Embryonic facial prominence (tissue), 1 donor: Measurements from ENCODE around the gene GPR142.

Experiments used
- DNase-seq: peaks from one replicate; pipeline ENCODE4 v3.0.0-alpha.2; 2016; ENCODE audit errors: extremely low spot score

Gene GPR142

GRCh38 chr17:74369665-74370490 lies 2.6 kb downstream of the GPR142 start:
- DNase-seq = no peak

- no peak for DNase-seq
These were observed 4.4 kb downstream of the GPR142 start for GRCh38 chr17:74371653-74372147.

GRCh38 chr17:74372426-74372825 lies 5.1 kb downstream of the GPR142 start:
- no peak for DNase-seq

DNA sequence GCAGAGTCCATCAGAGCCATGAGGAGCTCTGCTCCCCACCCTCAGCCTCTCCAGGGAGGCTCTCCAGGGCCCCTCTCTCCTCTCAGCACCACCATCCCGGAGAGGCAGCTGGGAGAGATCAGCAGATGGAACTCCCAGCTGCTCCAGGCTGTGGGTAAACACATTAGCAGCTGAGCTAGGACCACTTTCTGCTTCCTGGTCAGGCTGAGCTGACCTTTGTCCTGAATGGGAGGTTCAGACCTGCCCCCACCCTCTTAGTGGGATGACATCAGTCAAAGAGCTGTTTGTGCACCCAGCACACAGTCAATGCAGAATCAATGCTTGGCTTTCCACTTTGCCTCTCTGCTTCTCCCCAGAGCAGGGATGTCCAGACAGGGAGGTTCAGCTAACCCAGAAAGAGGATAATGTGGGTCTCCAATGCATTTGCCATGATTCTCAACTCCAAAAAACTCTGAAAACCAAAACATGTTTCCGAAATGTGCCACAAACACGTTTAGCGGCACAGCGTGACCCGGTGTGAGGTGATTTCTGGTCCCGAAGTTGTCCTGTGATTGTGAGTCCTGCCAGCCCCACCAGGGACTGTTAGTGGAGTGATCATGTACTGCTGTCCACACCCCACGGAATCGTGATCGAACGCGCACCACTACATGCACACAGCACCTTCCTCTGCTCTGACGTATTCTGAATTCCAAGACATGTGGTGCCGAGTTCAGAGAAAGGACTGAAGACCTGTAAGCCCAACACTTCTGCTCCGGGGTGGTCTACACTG lies 6.7 kb downstream of the GPR142 start:
- DNase-seq = no peak

GRCh38 chr17:74374858-74375257 lies 7.6 kb downstream of the GPR142 start:
- DNase-seq = no peak

DNA sequence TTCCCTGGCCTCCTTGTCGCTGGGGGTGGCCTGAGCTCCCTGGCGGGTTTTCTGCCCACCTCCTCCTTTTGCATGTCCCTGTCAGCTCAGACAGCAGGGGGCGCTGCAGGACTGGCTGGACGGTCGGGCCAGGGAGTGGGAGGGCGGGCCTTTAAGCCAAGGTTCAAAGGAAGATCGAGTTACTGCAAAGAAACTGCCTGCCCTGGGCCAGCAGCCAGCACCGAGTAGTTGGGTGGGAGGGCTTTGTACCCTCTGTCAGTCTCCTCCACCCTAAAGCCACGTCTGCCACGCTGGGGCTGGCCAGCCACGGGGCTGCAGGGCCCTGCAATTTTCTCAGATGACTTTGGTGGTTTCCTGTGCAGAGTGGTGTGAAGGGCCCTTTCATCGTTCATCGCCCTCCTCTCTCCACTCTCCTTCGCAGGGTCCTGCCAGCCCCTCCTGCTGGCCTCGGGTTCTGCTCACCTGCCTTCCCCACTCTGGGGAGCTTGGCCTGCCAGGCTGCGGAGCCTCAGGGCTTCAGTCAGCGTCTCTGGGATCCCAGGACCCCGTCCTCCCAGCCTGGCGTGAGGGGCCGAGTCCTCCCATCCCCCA lies 12.3 kb downstream of the GPR142 start:
- DNase-seq = peak; percentile 78

DNA sequence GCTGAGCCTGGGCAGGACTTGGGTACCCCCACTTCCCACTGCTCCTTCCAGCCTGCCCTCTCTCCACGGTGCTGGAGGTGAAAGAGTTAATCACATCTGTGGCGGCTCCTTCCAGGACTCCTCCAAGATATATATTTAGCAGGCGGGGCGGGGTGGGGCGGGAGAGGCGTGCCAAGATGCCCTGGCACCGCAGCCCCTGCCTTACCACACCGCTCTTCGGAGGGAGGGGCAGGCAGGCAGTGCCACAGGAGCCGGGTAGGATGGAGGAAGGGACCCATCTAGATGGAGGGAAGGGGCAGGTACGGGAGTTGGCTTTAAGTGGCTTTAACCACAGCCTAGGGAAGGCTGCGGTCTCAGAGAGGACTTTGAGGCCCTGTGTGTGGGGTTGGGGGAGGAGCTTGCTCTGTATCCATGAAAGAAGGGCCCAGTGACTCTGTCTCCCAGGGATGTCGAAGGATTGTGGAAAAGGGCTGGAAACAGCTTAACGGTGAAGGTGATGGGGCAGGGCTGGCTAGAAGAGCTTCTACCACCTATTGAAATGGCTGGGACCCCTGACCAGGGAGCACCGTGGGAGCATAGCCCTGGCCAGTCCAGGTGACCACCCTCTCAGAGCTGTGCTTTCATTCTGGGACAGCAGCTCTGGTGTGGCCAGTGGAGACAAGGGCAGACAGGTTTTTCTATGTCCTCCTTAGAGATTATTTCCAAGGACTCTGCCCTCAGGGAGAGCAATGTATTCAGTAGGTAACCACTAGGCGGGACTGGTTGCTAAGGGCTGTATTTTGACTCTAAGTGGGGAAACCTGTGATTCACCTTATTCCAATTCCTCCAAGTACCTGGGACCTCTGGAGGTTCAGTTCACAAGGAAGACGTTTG lies 13.0 kb downstream of the GPR142 start:
- peak; percentile 23 for DNase-seq

DNA sequence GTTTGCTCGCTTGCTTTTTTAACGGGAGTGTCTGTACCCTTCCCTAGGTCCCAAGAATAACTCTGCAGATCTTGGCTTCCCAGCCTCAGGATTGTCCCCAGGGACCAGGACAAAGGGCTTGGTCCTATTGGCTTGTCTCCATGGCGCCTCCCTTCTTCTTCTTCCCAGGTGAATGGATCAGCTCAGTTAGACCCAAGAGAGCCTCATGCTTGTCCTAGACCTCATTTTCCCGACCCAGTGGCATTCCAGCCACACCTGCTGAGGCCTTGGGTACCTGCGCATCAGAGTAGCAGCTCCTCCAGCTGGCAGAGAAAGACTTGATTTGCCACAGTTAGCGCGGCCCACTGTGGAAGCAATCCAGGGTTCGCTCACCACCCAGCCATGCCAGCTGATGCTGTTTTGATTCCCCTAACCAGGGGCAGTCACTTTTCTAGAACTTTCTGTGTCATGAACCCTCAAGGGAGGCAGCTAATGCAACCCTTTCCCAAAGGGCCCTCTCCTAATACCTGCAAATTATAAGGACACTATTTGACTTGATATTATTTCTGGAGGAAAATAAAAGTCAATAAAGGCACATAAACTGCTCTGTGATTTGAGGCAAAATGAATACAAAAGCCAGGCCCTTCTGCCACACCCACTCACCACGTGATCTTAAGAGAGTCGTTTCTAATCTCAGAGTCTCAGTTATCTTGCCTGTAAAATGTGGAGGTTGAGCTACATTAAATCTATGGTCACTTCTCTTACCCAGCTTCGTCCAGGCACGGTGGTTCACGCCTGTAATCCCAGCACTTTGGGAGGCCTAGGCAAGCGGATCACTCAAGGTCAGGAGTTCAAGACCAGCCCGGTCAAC lies 13.9 kb downstream of the GPR142 start:
- DNase-seq = no peak

DNA sequence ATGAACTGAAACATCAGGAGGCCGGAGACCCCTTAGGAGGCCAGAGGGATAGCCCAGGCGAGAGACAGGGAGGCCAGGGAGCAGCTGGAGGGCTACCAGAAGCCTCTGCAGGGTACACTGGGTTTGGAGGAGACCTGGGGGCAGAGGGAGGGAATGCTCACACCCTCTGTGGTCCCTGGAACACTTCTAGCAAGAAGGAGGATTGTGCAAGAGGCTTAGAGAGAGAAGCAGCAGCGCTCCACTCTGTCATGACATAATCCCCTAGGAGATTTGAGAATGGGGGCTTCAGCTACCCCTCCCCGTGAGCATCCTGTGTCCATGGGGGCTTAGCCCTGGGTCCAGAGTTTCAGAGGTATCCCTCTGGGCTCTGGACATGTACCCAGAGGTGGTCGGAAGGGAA lies 15.8 kb downstream of the GPR142 start:
- DNase-seq = no peak

DNA sequence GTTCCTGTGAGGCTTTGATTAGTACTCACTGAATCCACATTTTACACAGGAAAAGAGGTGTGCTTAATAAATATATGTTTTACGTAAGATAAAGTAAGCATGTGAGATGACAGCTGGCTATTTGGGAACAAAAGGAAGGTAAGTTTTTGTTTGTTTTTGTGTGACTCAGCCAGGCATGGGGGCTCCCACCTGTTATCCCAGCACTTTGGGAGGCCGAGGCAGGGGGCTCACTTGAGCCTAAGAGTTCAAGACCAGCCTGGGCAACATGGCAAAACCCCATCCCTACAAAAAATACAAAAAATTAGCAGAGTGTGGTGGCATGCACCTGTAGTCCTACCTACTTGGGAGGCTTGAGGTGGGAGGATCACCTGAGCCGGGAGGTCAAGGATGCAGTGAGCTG lies 17.9 kb downstream of the GPR142 start:
- DNase-seq = no peak

DNA sequence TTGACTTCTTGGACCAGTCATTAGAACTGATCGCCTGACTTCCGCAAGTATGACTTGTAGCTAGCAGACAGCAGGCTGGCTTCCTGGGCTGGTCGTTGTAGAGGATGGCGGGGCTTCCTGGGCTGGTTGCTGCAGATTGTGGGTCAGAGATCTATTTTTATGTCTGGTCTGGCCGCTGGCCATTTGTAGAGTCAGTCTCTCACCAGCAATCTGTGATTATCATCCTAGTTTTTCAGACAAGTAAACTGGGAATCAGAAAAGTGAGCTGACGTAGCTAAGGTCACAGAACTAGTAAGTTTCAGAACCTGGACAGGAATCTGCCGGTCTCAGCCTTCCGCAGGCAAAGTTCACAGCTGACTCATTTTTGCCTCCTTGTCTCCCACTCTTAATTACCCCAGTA lies 19.1 kb downstream of the GPR142 start:
- no peak for DNase-seq

GRCh38 chr17:74387365-74388218 lies 20.3 kb downstream of the GPR142 start:
- no peak for DNase-seq

- DNase-seq = no peak
These were observed 21.9 kb downstream of the GPR142 start for GRCh38 chr17:74389084-74389753.

DNA sequence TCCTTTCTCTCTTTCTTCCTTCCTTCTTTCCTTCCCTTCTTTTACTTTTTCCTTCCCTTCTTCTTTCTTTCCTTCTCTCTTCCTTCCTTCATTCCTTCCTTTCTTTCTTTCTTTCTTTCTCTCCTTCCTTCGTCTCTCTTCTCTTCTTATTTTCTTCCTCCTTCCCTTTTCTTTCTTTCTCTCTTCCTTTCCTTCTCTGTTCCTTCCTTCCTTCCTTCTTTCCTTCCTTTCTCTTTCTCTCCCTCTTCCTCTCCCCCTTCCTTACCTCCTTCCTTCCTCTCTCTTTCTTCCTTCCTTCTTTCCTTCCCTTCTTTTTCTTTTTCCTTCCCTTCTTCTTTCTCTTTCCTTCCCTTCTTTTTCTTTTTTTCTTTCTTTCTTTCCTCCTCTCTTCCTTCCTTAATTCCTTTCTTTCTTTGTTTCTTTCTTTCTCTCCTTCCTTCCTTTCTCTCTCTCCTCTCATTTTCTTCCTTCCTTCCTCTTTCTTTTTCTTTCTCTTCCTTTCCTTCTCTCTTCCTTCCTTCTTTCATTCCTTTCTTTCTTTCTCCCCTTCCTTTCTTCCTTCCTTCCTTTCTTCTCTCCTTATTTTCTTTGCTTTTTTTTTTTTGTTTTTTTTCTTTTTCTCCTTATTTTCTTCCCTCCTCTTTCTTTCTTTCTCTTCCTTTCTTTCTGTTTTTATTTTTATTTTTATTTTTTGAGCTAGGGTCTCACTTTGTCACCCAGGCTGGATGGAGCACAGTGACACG lies 22.8 kb downstream of the GPR142 start:
- DNase-seq = no peak

DNA sequence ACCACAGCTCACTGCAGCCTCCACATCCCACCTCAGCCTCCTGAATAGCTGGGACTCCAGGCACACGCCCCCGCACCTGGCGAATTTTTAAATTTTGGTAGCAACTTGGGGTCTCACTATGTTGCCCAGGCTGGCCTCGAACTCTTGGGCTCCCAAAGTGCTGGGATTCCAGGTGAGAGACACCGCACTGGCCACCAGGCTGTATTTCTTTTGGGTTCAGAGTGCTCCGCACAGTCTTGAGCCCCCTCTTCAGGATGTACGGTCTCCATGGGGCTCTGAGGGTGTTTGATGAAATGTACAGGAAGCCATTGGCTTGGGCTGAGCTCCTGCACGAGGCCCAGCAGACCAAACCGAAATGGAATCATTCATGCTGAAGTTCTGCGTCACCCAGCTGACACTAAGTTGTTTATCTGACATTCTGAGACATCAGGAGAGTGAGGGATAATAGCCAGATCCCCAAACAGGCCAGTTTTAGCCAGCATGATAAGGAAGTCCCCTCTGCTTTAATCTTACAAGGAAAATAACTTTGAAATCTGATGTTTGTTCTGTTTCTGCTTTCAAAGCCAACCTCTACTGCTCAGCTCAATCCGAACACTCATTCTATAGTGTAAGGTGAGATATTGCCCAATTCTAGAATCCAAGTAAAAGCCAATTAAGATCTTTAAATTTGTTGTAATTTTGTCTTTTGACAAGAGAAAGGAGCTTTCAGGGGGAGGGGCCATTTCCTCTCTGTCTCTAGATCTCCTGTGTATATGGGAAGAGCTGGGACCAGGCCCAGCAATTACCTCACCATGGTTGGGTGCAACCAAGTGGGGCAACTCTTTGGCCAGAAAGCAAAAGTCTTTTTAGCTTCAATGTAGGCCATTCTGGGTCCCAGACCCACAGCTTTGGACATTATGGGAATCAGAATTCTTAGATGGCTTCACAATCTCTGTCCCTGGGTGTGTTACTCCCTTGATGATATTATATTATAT lies 23.7 kb downstream of the GPR142 start:
- DNase-seq = no peak

- DNase-seq = no peak
These were observed 24.5 kb downstream of the GPR142 start for GRCh38 chr17:74391771-74392170.

- DNase-seq = no peak
These were observed 25.5 kb downstream of the GPR142 start for GRCh38 chr17:74392848-74393247.
